ENCODE measurements around the gene FAM229A.
A peak's percentile ranks its signal among the peaks of the same experiment; 100 is the strongest.

The FAM229A gene

GRCh38 chr1:32392325-32392724, 30.0 kb upstream of the FAM229A start:
- Mint-ChIP-seq H3K27me3 (no peaks in the 10 kb centered on the region), H3K9me3 (no peaks in the 10 kb centered on the region), H3K4me3 (peak overlapping the region; percentile 98), H3K4me1 (ENCODE audit: low read depth) (peaks cover 37% of the 10 kb centered on the region), H3K36me3 (ENCODE audit: low read depth) (peaks cover 23% of the 10 kb centered on the region), H3K27ac (peak overlapping the region; percentile 65)
- no peak for DNase-seq

- no peak for DNase-seq
- peaks cover 44% of the 10 kb centered on the region for H3K4me1 Mint-ChIP-seq (ENCODE audit: low read depth)
- no peak overlapping the region for H3K27ac Mint-ChIP-seq
- no peaks in the 10 kb centered on the region for H3K9me3 Mint-ChIP-seq
- no peaks in the 10 kb centered on the region for H3K27me3 Mint-ChIP-seq
- H3K4me3 Mint-ChIP-seq = no peak overlapping the region
- H3K36me3 Mint-ChIP-seq (ENCODE audit: low read depth) = peaks cover 34% of the 10 kb centered on the region
Measured at GRCh38 chr1:32390904-32391870, 28.9 kb upstream of the FAM229A start.

- peaks cover 30% of the 10 kb centered on the region for H3K4me1 Mint-ChIP-seq (ENCODE audit: low read depth)
- H3K9me3 Mint-ChIP-seq = no peaks in the 10 kb centered on the region
- peaks cover 49% of the 10 kb centered on the region for H3K36me3 Mint-ChIP-seq (ENCODE audit: low read depth)
- H3K4me3 Mint-ChIP-seq = no peak overlapping the region
- no peak overlapping the region for H3K27ac Mint-ChIP-seq
- DNase-seq = no peak
- H3K27me3 Mint-ChIP-seq = no peaks in the 10 kb centered on the region
Measured at GRCh38 chr1:32388641-32389040, 26.4 kb upstream of the FAM229A start.

- H3K4me3 Mint-ChIP-seq = no peak overlapping the region
- peak overlapping the region; percentile 38 for H3K27ac Mint-ChIP-seq
- no peaks in the 10 kb centered on the region for H3K9me3 Mint-ChIP-seq
- H3K36me3 Mint-ChIP-seq (ENCODE audit: low read depth) = peaks cover 59% of the 10 kb centered on the region
- no peak for DNase-seq
- no peaks in the 10 kb centered on the region for H3K27me3 Mint-ChIP-seq
- peaks cover 13% of the 10 kb centered on the region for H3K4me1 Mint-ChIP-seq (ENCODE audit: low read depth)
Measured at GRCh38 chr1:32386676-32387392, 24.5 kb upstream of the FAM229A start.

- Mint-ChIP-seq H3K27me3 (no peaks in the 10 kb centered on the region), H3K36me3 (ENCODE audit: low read depth) (peaks cover 98% of the 10 kb centered on the region), H3K27ac (no peak overlapping the region), H3K4me1 (ENCODE audit: low read depth) (no peaks in the 10 kb centered on the region), H3K4me3 (no peak overlapping the region), H3K9me3 (no peaks in the 10 kb centered on the region)
- DNase-seq = no peak
Measured at GRCh38 chr1:32380057-32380456, 17.8 kb upstream of the FAM229A start.

- Mint-ChIP-seq H3K36me3 (ENCODE audit: low read depth) (peaks cover 96% of the 10 kb centered on the region), H3K4me3 (no peak overlapping the region), H3K27me3 (no peaks in the 10 kb centered on the region), H3K27ac (no peak overlapping the region), H3K9me3 (no peaks in the 10 kb centered on the region), H3K4me1 (ENCODE audit: low read depth) (peaks cover 7% of the 10 kb centered on the region)
- DNase-seq = no peak
Measured at GRCh38 chr1:32377541-32378220, 15.4 kb upstream of the FAM229A start.

GRCh38 chr1:32376199-32376598, 13.9 kb upstream of the FAM229A start:
- Mint-ChIP-seq H3K36me3 (ENCODE audit: low read depth) (peaks cover 94% of the 10 kb centered on the region), H3K4me3 (no peak overlapping the region), H3K9me3 (no peaks in the 10 kb centered on the region), H3K27me3 (no peaks in the 10 kb centered on the region), H3K27ac (no peak overlapping the region), H3K4me1 (ENCODE audit: low read depth) (peaks cover 16% of the 10 kb centered on the region)
- DNase-seq = no peak

- H3K36me3 Mint-ChIP-seq (ENCODE audit: low read depth) = peaks cover 79% of the 10 kb centered on the region
- H3K9me3 Mint-ChIP-seq = no peaks in the 10 kb centered on the region
- DNase-seq = no peak
- H3K4me1 Mint-ChIP-seq (ENCODE audit: low read depth) = peaks cover 16% of the 10 kb centered on the region
- H3K4me3 Mint-ChIP-seq = no peak overlapping the region
- H3K27ac Mint-ChIP-seq = peak overlapping the region; percentile 18
- H3K27me3 Mint-ChIP-seq = no peaks in the 10 kb centered on the region
Measured at GRCh38 chr1:32373996-32374592, 11.8 kb upstream of the FAM229A start.

GRCh38 chr1:32372149-32372756, 10.0 kb upstream of the FAM229A start:
- H3K4me3 Mint-ChIP-seq = no peak overlapping the region
- peaks cover 79% of the 10 kb centered on the region for H3K36me3 Mint-ChIP-seq (ENCODE audit: low read depth)
- peak overlapping the region; percentile 47 for H3K27ac Mint-ChIP-seq
- no peak for DNase-seq
- no peaks in the 10 kb centered on the region for H3K9me3 Mint-ChIP-seq
- H3K27me3 Mint-ChIP-seq = no peaks in the 10 kb centered on the region
- peaks cover 16% of the 10 kb centered on the region for H3K4me1 Mint-ChIP-seq (ENCODE audit: low read depth)

GRCh38 chr1:32367912-32368635, 5.8 kb upstream of the FAM229A start:
- H3K27ac Mint-ChIP-seq = no peak overlapping the region

GRCh38 chr1:32365445-32365844, 3.2 kb upstream of the FAM229A start:
- peak overlapping the region; percentile 63 for H3K27ac Mint-ChIP-seq
- H3K9me3 Mint-ChIP-seq = no peaks in the 10 kb centered on the region
- H3K4me3 Mint-ChIP-seq = no peak overlapping the region
- peaks cover 72% of the 10 kb centered on the region for H3K36me3 Mint-ChIP-seq (ENCODE audit: low read depth)
- peaks cover 6% of the 10 kb centered on the region for H3K27me3 Mint-ChIP-seq
- no peak for DNase-seq
- H3K4me1 Mint-ChIP-seq (ENCODE audit: low read depth) = peaks cover 10% of the 10 kb centered on the region

More at GRCh38 chr1:32367912-32368635, 5.8 kb upstream of the FAM229A start:
- peaks cover 15% of the 10 kb centered on the region for H3K4me1 Mint-ChIP-seq (ENCODE audit: low read depth)
- H3K27me3 Mint-ChIP-seq = no peaks in the 10 kb centered on the region
- peaks cover 76% of the 10 kb centered on the region for H3K36me3 Mint-ChIP-seq (ENCODE audit: low read depth)
- H3K4me3 Mint-ChIP-seq = no peak overlapping the region
- no peak for DNase-seq
- H3K9me3 Mint-ChIP-seq = no peaks in the 10 kb centered on the region

- H3K4me1 Mint-ChIP-seq (ENCODE audit: low read depth) = peaks cover 11% of the 10 kb centered on the region
- DNase-seq = no peak
- no peaks in the 10 kb centered on the region for H3K9me3 Mint-ChIP-seq
- H3K27ac Mint-ChIP-seq = no peak overlapping the region
- no peak overlapping the region for H3K4me3 Mint-ChIP-seq
- peaks cover 7% of the 10 kb centered on the region for H3K27me3 Mint-ChIP-seq
- H3K36me3 Mint-ChIP-seq (ENCODE audit: low read depth) = peaks cover 72% of the 10 kb centered on the region
Measured at GRCh38 chr1:32364836-32365235, 2.6 kb upstream of the FAM229A start.

- peaks cover 7% of the 10 kb centered on the region for H3K27me3 Mint-ChIP-seq
- no peak overlapping the region for H3K4me3 Mint-ChIP-seq
- H3K9me3 Mint-ChIP-seq = no peaks in the 10 kb centered on the region
- peaks cover 14% of the 10 kb centered on the region for H3K4me1 Mint-ChIP-seq (ENCODE audit: low read depth)
- no peak overlapping the region for H3K27ac Mint-ChIP-seq
- DNase-seq = no peak
- peaks cover 62% of the 10 kb centered on the region for H3K36me3 Mint-ChIP-seq (ENCODE audit: low read depth)
Measured at GRCh38 chr1:32363713-32364112, 1.4 kb upstream of the FAM229A start.
